GM12878 (cell line): ENCODE measurements around the gene CD48. TPM values are rescaled to one million over a fixed set of nuclear protein-coding genes. Genes with fewer than 3 reads are reported as not detected.

ENCODE experiments used
- CHD4 ChIP-seq: fragments of 200-600 bp; sonication (generic); IDR thresholded peaks from 2 replicates; pipeline ENCODE4 v1.6.1; 2016; ENCODE audit warnings: mild to moderate bottlenecking
- CREB1 ChIP-seq: IDR thresholded peaks from 2 replicates; pipeline ENCODE4 v1.6.1; 2012; ENCODE audit warnings: low read depth, mild to moderate bottlenecking, inconsistent platforms
- EED ChIP-seq: sonication (generic); IDR thresholded peaks from 2 replicates; pipeline ENCODE4 v1.6.1; 2016; ENCODE audit warnings: antibody characterized with exemption, low read depth
- ESRRA ChIP-seq: IDR thresholded peaks from 2 replicates; pipeline ENCODE4 v1.6.1; 2012; ENCODE audit warnings: mild to moderate bottlenecking, low read length, improper control_type of control experiment
- HSF1 ChIP-seq: fragments of 150-350 bp; IDR thresholded peaks from 2 replicates; pipeline ENCODE4 v1.6.1; 2014; ENCODE audit warnings: mild to moderate bottlenecking, low read depth, low read length
- JUND ChIP-seq: IDR thresholded peaks from 2 replicates; pipeline ENCODE4 v1.6.1; 2012; ENCODE audit warnings: low read depth, mild to moderate bottlenecking, low read length, improper control_type of control experiment, moderate library complexity
- MEF2A ChIP-seq: IDR thresholded peaks from 2 replicates; pipeline ENCODE4 v1.6.1; 2011; ENCODE audit warnings: low read depth, mild to moderate bottlenecking, low read length, moderate library complexity; ENCODE audit not compliant: insufficient read depth
- MTA2 ChIP-seq: fragments of 450-650 bp; IDR thresholded peaks from 2 replicates; pipeline ENCODE4 v1.6.1; 2016; ENCODE audit warnings: low read depth, mild to moderate bottlenecking, moderate library complexity
- NR2F1 ChIP-seq: fragments of 450-650 bp; conservative IDR thresholded peaks from 2 replicates; pipeline ENCODE4 v1.6.1; 2017; ENCODE audit warnings: mild to moderate bottlenecking
- POLR2AphosphoS5 ChIP-seq: IDR thresholded peaks from 2 replicates; pipeline ENCODE4 v1.6.1; 2011; ENCODE audit warnings: mild to moderate bottlenecking, low read length, inconsistent platforms
- SMC3 ChIP-seq: IDR thresholded peaks from 2 replicates; pipeline ENCODE4 v1.6.1; 2011; ENCODE audit warnings: low read length, improper control_type of control experiment, borderline replicate concordance
- SREBF1 ChIP-seq: IDR thresholded peaks from 2 replicates; pipeline ENCODE4 v1.6.1; 2012; ENCODE audit warnings: mild to moderate bottlenecking, low read length
- SUPT20H ChIP-seq: IDR thresholded peaks from 2 replicates; pipeline ENCODE4 v1.6.1; 2011; ENCODE audit warnings: low read depth, mild to moderate bottlenecking, low read length, moderate library complexity, borderline replicate concordance; ENCODE audit not compliant: control insufficient read depth
- ZBTB4 ChIP-seq: fragments of 450-650 bp; formaldehyde crosslinking; IDR thresholded peaks from 2 replicates; pipeline ENCODE4 v1.4.0; 2022; ENCODE audit warnings: mild to moderate bottlenecking, moderate library complexity
- ZNF274 ChIP-seq: IDR thresholded peaks from one replicate; pipeline ENCODE4 v1.8.0; 2011; ENCODE audit not compliant: insufficient read length, insufficient read depth
- polyA plus RNA-seq, 11 experiments: library from polyadenylated mRNA; depleted of rRNA in 4 of 11; unstranded in 6 of 11; stranded (reverse) in 5 of 11; fragments of >200 nt; fragmentation: Nextera tagmentation in 4 of 11; fragmentation: Illumina TruSeq in 1 of 11; extraction: Ambion mirVana in 4 of 11; extraction: Trizol in 1 of 11; gene quantifications; 1 replicate in 1 of 11; 2 replicates in 10 of 11; pipeline versions ENCODE4 v1.2.1 to v1.2.3, GENCODE V29; 2011 to 2016; ENCODE audit warnings: inconsistent platforms in 2 of 11, missing spikeins in 2 of 11, low read depth in 1 of 11
- total RNA-seq, 4 experiments: library from RNA; depleted of rRNA in 3 of 4; stranded (reverse); fragments of >200 nt in 3 of 4; fragmentation: Illumina TruSeq in 1 of 4; extraction: Trizol in 1 of 4; gene quantifications; 2 replicates each; pipeline versions ENCODE4 v1.2.1 to v1.2.3, GENCODE V29; 2013 to 2021
- TF ChIP-seq, protein P1 (sequence below): fragments of 450-650 bp; formaldehyde crosslinking; IDR thresholded peaks from 2 replicates; pipeline ENCODE4 v1.4.0; 2020; ENCODE audit warnings: mild to moderate bottlenecking, moderate library complexity
- TF ChIP-seq, protein P2 (sequence below): fragments of 450-650 bp; IDR thresholded peaks from 2 replicates; pipeline ENCODE4 v1.6.1; 2018; ENCODE audit warnings: borderline replicate concordance, mild to moderate bottlenecking; ENCODE audit not compliant: partially characterized antibody
- TF ChIP-seq, protein P3 (sequence below): IDR thresholded peaks from 2 replicates; pipeline ENCODE4 v1.6.1; 2012; ENCODE audit warnings: low read depth, low read length, improper control_type of control experiment

Gene CD48
- total and polyA plus RNA-seq, 10 of the 15 experiments (the other 5 are each of a cell fraction or from before 2014, with no cell fraction given) = 302 to 1,315 (median 430) TPM

DNA sequence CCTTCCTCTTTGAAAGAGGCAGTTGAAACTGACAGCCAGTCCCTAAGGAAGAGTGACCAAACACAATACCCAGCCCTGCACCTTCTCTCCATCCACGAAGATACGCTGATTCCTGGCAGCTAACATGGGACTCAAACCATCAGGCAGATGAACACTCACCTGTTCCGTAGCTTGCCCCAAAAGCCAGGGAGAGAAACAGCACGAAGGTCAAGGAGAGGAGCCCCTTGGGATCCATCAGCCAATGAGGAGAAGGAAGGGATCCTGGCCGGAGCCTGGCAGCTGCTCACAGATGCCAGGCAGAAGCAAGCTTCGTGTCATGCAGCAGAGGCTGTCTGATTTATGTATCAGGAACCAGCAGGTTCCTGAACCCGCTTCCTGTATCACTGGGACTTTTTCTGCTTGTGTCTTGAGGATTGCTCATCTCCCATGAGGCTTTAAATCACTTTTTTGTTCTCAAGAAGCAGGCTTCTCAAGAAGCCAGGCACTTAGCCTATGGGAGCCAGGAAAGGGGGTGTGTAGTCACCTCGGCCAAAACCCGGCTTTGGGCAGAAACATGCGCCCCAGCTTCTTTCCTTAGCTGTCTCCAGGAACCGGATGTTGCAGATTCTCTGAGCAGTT is 64.8 kb downstream of the CD48 start, which contains the start of gene SLAMF1 (continued):
- TF ChIP-seq, protein P1, sequence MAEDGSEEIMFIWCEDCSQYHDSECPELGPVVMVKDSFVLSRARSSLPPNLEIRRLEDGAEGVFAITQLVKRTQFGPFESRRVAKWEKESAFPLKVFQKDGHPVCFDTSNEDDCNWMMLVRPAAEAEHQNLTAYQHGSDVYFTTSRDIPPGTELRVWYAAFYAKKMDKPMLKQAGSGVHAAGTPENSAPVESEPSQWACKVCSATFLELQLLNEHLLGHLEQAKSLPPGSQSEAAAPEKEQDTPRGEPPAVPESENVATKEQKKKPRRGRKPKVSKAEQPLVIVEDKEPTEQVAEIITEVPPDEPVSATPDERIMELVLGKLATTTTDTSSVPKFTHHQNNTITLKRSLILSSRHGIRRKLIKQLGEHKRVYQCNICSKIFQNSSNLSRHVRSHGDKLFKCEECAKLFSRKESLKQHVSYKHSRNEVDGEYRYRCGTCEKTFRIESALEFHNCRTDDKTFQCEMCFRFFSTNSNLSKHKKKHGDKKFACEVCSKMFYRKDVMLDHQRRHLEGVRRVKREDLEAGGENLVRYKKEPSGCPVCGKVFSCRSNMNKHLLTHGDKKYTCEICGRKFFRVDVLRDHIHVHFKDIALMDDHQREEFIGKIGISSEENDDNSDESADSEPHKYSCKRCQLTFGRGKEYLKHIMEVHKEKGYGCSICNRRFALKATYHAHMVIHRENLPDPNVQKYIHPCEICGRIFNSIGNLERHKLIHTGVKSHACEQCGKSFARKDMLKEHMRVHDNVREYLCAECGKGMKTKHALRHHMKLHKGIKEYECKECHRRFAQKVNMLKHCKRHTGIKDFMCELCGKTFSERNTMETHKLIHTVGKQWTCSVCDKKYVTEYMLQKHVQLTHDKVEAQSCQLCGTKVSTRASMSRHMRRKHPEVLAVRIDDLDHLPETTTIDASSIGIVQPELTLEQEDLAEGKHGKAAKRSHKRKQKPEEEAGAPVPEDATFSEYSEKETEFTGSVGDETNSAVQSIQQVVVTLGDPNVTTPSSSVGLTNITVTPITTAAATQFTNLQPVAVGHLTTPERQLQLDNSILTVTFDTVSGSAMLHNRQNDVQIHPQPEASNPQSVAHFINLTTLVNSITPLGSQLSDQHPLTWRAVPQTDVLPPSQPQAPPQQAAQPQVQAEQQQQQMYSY (CRISPR knock-in tag) = no peak
- TF ChIP-seq NR2F1 (peak; percentile 55; the same call in 1 of the 2 replicates), CREB1 (no peak), POLR2AphosphoS5 (peak; percentile 98), MEF2A (0 out of 2 replicates have a peak, but pooled peaks have one; percentile 21), SMC3 (peak; percentile 1; the same call in 1 of the 2 replicates), EED (peak; percentile 78), JUND (no peak), ZBTB4 (CRISPR knock-in tag) (no peak), ESRRA (peak; percentile 39; the same call in 1 of the 2 replicates), CHD4 (no peak), ZNF274 (no peak), HSF1 (no peak), SREBF1 (no peak), MTA2 (no peak; the same call in 1 of the 2 replicates), SUPT20H (no peak)
- TF ChIP-seq, protein P2, sequence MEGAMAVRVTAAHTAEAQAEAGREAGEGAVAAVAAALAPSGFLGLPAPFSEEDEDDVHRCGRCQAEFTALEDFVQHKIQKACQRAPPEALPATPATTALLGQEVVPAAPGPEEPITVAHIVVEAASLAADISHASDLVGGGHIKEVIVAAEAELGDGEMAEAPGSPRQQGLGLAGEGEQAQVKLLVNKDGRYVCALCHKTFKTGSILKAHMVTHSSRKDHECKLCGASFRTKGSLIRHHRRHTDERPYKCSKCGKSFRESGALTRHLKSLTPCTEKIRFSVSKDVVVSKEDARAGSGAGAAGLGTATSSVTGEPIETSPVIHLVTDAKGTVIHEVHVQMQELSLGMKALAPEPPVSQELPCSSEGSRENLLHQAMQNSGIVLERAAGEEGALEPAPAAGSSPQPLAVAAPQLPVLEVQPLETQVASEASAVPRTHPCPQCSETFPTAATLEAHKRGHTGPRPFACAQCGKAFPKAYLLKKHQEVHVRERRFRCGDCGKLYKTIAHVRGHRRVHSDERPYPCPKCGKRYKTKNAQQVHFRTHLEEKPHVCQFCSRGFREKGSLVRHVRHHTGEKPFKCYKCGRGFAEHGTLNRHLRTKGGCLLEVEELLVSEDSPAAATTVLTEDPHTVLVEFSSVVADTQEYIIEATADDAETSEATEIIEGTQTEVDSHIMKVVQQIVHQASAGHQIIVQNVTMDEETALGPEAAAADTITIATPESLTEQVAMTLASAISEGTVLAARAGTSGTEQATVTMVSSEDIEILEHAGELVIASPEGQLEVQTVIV = no peak
- TF ChIP-seq, protein P3, sequence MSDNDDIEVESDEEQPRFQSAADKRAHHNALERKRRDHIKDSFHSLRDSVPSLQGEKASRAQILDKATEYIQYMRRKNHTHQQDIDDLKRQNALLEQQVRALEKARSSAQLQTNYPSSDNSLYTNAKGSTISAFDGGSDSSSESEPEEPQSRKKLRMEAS = peak; percentile 23; the same call in 1 of the 2 replicates
